SK-N-SH (cell line): ENCODE data around the gene FCN3. TPM values are rescaled to one million over a fixed set of nuclear protein-coding genes. Genes with fewer than 3 reads are reported as not detected.

Source experiments
- CTCF ChIA-PET: fragments of 300-600, 350-600 bp; formaldehyde crosslinking; extraction: SDS; loops from one replicate; lab custom pipeline; 2021; lab: Yijun Ruan, JAX
- POLR2A ChIA-PET: fragments of 350-600 bp; sonication (Branson Sonifier 250); formaldehyde crosslinking; extraction: SDS; loops from one replicate; lab custom pipeline; 2020; ENCODE audit warnings: antibody characterized with exemption, inconsistent platforms; lab: Yijun Ruan, JAX
- DNase-seq: peaks from one replicate; pipeline ENCODE4 v3.0.0; 2012
- H2AFZ ChIP-seq: fragments of 200-600 bp; sonication (generic); 2 replicates; pipeline ENCODE4 v1.8.1; 2016; ENCODE audit warnings: antibody characterized with exemption, mild to moderate bottlenecking, low read depth
- H3F3A ChIP-seq: fragments of 200-600 bp; sonication (generic); replicated peaks from 2 replicates; pipeline ENCODE3; 2016; ENCODE audit warnings: antibody characterized with exemption, mild to moderate bottlenecking; ENCODE audit not compliant: insufficient read depth
- H3K27ac ChIP-seq, 2 experiments: fragments of 200-500 bp in 1 of 2; fragments of 200-600 bp in 1 of 2; sonication (Bioruptor generic) in 1 of 2; sonication (generic), shearing (Covaris generic) in 1 of 2; 2 replicates each; pipeline versions ENCODE4 v1.5.1 to v1.6.1; 2014 to 2016; ENCODE audit warnings: low read depth in 2 of 2, inconsistent platforms in 1 of 2, low read length in 1 of 2, mild to moderate bottlenecking in 1 of 2, mixed read lengths in 1 of 2
- H3K27me3 ChIP-seq: fragments of 200-600 bp; sonication (generic), shearing (Covaris generic); 2 replicates; pipeline ENCODE4 v1.6.1; 2016; ENCODE audit warnings: mixed run types; ENCODE audit not compliant: insufficient read depth
- H3K36me3 ChIP-seq, 2 experiments: fragments of 200-500 bp in 1 of 2; fragments of 200-600 bp in 1 of 2; sonication (Bioruptor generic) in 1 of 2; sonication (generic) in 1 of 2; replicated peaks in 1 of 2; 2 replicates each; pipeline versions ENCODE3 to v1.5.1; 2014 to 2016; ENCODE audit warnings: low read length in 1 of 2, mild to moderate bottlenecking in 1 of 2; ENCODE audit not compliant: insufficient read depth in 2 of 2, control insufficient read depth in 1 of 2
- H3K4me1 ChIP-seq, 2 experiments: fragments of 200-500 bp in 1 of 2; fragments of 200-600 bp in 1 of 2; sonication (Bioruptor generic) in 1 of 2; sonication (generic), shearing (Covaris generic) in 1 of 2; 2 replicates each; pipeline versions ENCODE4 v1.5.1 to v1.6.1; 2014 to 2016; ENCODE audit warnings: low read depth in 1 of 2, low read length in 1 of 2, mixed run types in 1 of 2; ENCODE audit not compliant: insufficient read depth in 2 of 2, control insufficient read depth in 1 of 2
- H3K4me2 ChIP-seq: fragments of 200-600 bp; sonication (generic), shearing (Covaris generic); 2 replicates; pipeline ENCODE4 v1.6.1; 2017; ENCODE audit warnings: mixed run types
- H3K4me3 ChIP-seq, 2 experiments: fragments of 200-500 bp in 1 of 2; fragments of 200-600 bp in 1 of 2; sonication (Bioruptor generic) in 1 of 2; sonication (generic), shearing (Covaris generic) in 1 of 2; 2 replicates each; pipeline versions ENCODE4 v1.5.1 to v1.8.1; 2014 to 2016; ENCODE audit warnings: low read depth in 2 of 2, inconsistent platforms in 1 of 2, low read length in 1 of 2, mild to moderate bottlenecking in 1 of 2, mixed read lengths in 1 of 2, moderate library complexity in 1 of 2
- H3K79me2 ChIP-seq: fragments of 200-600 bp; sonication (generic); 2 replicates; pipeline ENCODE4 v1.8.1; 2017; ENCODE audit warnings: mild to moderate bottlenecking; ENCODE audit not compliant: insufficient read depth
- H3K9ac ChIP-seq: fragments of 200-600 bp; sonication (generic); 2 replicates; pipeline ENCODE4 v1.6.1; 2017; ENCODE audit warnings: mixed run types
- H3K9me2 ChIP-seq: fragments of 200-600 bp; sonication (generic); 2 replicates; pipeline ENCODE4 v1.6.1; 2017; ENCODE audit warnings: mixed run types
- H3K9me3 ChIP-seq: fragments of 200-600 bp; sonication (generic); 2 replicates; pipeline ENCODE4 v1.6.1; 2017; ENCODE audit warnings: mixed run types, mild to moderate bottlenecking, moderate library complexity
- H4K20me1 ChIP-seq: fragments of 200-600 bp; sonication (generic); 2 replicates; pipeline ENCODE4 v1.6.1; 2017; ENCODE audit warnings: mild to moderate bottlenecking, mixed run types; ENCODE audit not compliant: insufficient read depth
- ELF1 ChIP-seq: IDR thresholded peaks from 2 replicates; pipeline ENCODE4 v1.4.0; 2012
- EP300 ChIP-seq, 2 experiments: IDR thresholded peaks; 2 replicates each; pipeline versions ENCODE4 v1.4.0 to v1.6.1; 2012; ENCODE audit warnings: borderline replicate concordance in 1 of 2, low read depth in 1 of 2, low read length in 1 of 2
- FOXJ3 ChIP-seq: sonication (generic); formaldehyde crosslinking; IDR thresholded peaks from 2 replicates; pipeline ENCODE4 v1.5.1; 2020; ENCODE audit warnings: mild to moderate bottlenecking, missing genetic modification reagents
- FOXM1 ChIP-seq: IDR thresholded peaks from 2 replicates; pipeline ENCODE4 v1.4.0; 2012; ENCODE audit warnings: low read depth, mild to moderate bottlenecking
- GATA2 ChIP-seq: sonication (generic); formaldehyde crosslinking; IDR thresholded peaks from 2 replicates; pipeline ENCODE4 v1.5.0; 2020; ENCODE audit warnings: mild to moderate bottlenecking, missing genetic modification reagents
- MAX ChIP-seq: IDR thresholded peaks from 2 replicates; pipeline ENCODE4 v1.4.0; 2012; ENCODE audit warnings: low read depth
- NRF1 ChIP-seq: IDR thresholded peaks from 2 replicates; pipeline ENCODE4 v1.6.1; 2012; ENCODE audit warnings: low read depth, mild to moderate bottlenecking, low read length
- PBX3 ChIP-seq: IDR thresholded peaks from 2 replicates; pipeline ENCODE4; 2012
- POLR2AphosphoS5 ChIP-seq: IDR thresholded peaks from 2 replicates; pipeline ENCODE4 v1.6.1; 2012; ENCODE audit warnings: low read depth, low read length
- RAD21 ChIP-seq: IDR thresholded peaks from 2 replicates; pipeline ENCODE4 v1.6.1; 2012; ENCODE audit warnings: mild to moderate bottlenecking, low read length
- RCOR1 ChIP-seq: fragments of 150-350 bp; IDR thresholded peaks from 2 replicates; pipeline ENCODE4 v1.6.1; 2017; ENCODE audit warnings: antibody characterized with exemption, low read length
- TAF1 ChIP-seq: IDR thresholded peaks from 2 replicates; pipeline ENCODE4 v1.6.1; 2012; ENCODE audit warnings: low read depth, mild to moderate bottlenecking, low read length, moderate library complexity, borderline replicate concordance
- TEAD4 ChIP-seq: IDR thresholded peaks from 2 replicates; pipeline ENCODE4 v1.4.0; 2012; ENCODE audit warnings: mild to moderate bottlenecking, borderline replicate concordance; ENCODE audit not compliant: insufficient read depth
- YY1 ChIP-seq: IDR thresholded peaks from 2 replicates; pipeline ENCODE4 v1.4.0; 2012; ENCODE audit warnings: low read depth, mild to moderate bottlenecking
- ZBTB33 ChIP-seq: IDR thresholded peaks from 2 replicates; pipeline ENCODE4 v1.4.0; 2012; ENCODE audit warnings: low read depth, borderline replicate concordance
- WGBS: methylation state at CpG from one replicate; pipeline ENCODE4 v1.1.6; 2017; ENCODE audit warnings: low lambda C conversion rate; 5-methylcytosine and 5-hydroxymethylcytosine counted together
- polyA plus RNA-seq, 3 experiments: library from polyadenylated mRNA; depleted of rRNA; stranded (reverse); fragments of >200 nt; gene quantifications; 2 replicates each; pipeline ENCODE4 v1.2.3, GENCODE V29; 2012
- TF ChIP-seq, protein P1 (sequence below): fragments of 200-600 bp; sonication (generic); IDR thresholded peaks from 2 replicates; pipeline ENCODE4 v1.6.1; 2017; ENCODE audit warnings: antibody characterized with exemption, mild to moderate bottlenecking, moderate library complexity
- TF ChIP-seq, protein P2 (sequence below): IDR thresholded peaks from 2 replicates; pipeline ENCODE4 v1.4.0; 2012; ENCODE audit warnings: low read depth, borderline replicate concordance

Gene FCN3
- polyA plus RNA-seq, 1 of the 3 experiments (the other 2 are of a cell fraction): not detected

DNA sequence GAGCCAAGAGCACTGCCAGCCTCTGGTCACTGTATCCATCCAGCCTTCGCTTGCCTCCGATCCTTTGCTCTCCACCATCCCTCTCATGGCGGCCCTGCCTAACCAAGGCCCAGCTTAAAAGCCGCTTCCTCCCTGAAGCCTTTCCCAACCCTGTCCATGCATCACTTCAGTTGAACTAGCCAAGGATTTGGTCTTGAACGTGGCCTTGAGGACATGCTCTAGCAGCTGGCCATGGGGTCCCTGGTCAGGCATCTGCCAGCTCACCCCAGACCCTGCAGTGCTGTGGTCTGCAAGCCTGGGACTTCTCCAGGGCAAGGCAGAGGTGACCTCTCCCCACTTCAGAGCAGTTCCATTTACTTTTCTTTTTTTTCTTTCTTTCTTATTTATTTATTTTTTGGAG lies 37.9 kb downstream of the FCN3 start:
- no peak overlapping the region for H3K4me2 ChIP-seq
- no peaks in the 10 kb centered on the region for H3K9me2 ChIP-seq
- POLR2A ChIA-PET: interaction anchor here (1.5 kb wide), 1 partner anchor 12 kb away, joined by 5 read pairs; no protein-coding TSS in a partner anchor
- TF ChIP-seq, protein P1, sequence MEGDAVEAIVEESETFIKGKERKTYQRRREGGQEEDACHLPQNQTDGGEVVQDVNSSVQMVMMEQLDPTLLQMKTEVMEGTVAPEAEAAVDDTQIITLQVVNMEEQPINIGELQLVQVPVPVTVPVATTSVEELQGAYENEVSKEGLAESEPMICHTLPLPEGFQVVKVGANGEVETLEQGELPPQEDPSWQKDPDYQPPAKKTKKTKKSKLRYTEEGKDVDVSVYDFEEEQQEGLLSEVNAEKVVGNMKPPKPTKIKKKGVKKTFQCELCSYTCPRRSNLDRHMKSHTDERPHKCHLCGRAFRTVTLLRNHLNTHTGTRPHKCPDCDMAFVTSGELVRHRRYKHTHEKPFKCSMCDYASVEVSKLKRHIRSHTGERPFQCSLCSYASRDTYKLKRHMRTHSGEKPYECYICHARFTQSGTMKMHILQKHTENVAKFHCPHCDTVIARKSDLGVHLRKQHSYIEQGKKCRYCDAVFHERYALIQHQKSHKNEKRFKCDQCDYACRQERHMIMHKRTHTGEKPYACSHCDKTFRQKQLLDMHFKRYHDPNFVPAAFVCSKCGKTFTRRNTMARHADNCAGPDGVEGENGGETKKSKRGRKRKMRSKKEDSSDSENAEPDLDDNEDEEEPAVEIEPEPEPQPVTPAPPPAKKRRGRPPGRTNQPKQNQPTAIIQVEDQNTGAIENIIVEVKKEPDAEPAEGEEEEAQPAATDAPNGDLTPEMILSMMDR: no peak
- TF ChIP-seq YY1 (no peak), POLR2AphosphoS5 (no peak), FOXJ3 (CRISPR knock-in tag) (no peak), ELF1 (no peak), TAF1 (no peak), TEAD4 (no peak), MAX (no peak), NRF1 (no peak), RCOR1 (no peak), ZBTB33 (no peak), RAD21 (no peak), EP300 (IDR thresholded peaks at IDR 0.05; ENCODE audit: borderline replicate concordance in 1 of 2, low read depth in 1 of 2, low read length in 1 of 2) (no peak), FOXM1 (no peak), PBX3 (no peak), GATA2 (CRISPR knock-in tag) (no peak)
- TF ChIP-seq, protein P2, sequence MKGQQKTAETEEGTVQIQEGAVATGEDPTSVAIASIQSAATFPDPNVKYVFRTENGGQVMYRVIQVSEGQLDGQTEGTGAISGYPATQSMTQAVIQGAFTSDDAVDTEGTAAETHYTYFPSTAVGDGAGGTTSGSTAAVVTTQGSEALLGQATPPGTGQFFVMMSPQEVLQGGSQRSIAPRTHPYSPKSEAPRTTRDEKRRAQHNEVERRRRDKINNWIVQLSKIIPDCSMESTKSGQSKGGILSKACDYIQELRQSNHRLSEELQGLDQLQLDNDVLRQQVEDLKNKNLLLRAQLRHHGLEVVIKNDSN: no peak
- H4K20me1 ChIP-seq: no peaks in the 10 kb centered on the region
- no peak overlapping the region for H3K9ac ChIP-seq
- no peaks in the 10 kb centered on the region for H3F3A ChIP-seq
- no peak overlapping the region for H3K27ac ChIP-seq
- 0 out of 2 replicates have a peak, but pooled peaks cover 3% of the 10 kb centered on the region for H3K79me2 ChIP-seq
- H3K9me3 ChIP-seq: no peaks in the 10 kb centered on the region
- peaks cover 4 to 39% of the 10 kb centered on the region in 2 experiments for H3K36me3 ChIP-seq
- H3K4me3 ChIP-seq: no peak overlapping the region
- CTCF ChIA-PET: interaction anchor here (0.8 to 7.4 kb wide), 6 partner anchors 9 to 58 kb away, joined by 3 to 85 read pairs (median 5); no protein-coding TSS in a partner anchor
- WGBS: 86% methylated on average over 4 of the region's 5 CpGs
- no peak for DNase-seq
- H3K4me1 ChIP-seq: peaks cover 0 to 8% of the 10 kb centered on the region in 2 experiments; a peak in 1 of 4 replicates
- no peaks in the 10 kb centered on the region for H3K27me3 ChIP-seq
- no peak overlapping the region for H2AFZ ChIP-seq
